Lower leg skin (tissue), 3 donors: ENCODE results near the gene TMEM154.

Experiments
- CTCF ChIP-seq, 3 donors: fragments of 450-650 bp; IDR thresholded peaks; one replicate each; pipeline ENCODE4 v1.5.1; 2016; ENCODE audit warnings: antibody characterized with exemption in 3 of 3, mild to moderate bottlenecking in 3 of 3, moderate library complexity in 2 of 3
- POLR2A ChIP-seq, 2 donors: fragments of 450-650 bp; IDR thresholded peaks; one replicate each; pipeline ENCODE4 v1.6.1; 2016 to 2017; ENCODE audit warnings: antibody characterized with exemption in 2 of 2, mild to moderate bottlenecking in 1 of 2, moderate library complexity in 1 of 2

DNA sequence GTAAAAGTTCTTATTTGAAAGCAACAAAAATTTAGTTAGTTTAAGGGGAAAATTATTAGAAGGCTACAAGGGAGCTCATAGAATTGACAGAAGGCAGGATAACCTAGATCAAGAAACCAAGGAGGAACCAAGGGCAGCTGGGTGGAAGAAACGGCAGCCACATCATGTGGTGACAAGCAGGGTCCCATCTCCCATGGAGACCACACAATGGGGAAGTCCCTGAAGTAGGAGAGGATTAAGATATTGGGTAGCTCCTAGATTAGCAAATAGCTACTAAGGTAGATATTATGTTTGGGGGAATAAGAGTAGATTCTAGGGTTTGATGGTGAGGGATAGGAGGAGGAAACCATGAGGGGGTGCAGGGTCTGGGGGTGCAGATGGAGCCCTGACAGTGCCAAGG, 48.0 kb upstream of the TMEM154 start:
- TF ChIP-seq CTCF (IDR thresholded peaks at IDR 0.05) (no peak), POLR2A (IDR thresholded peaks at IDR 0.05) (no peak)
